HG03025 (cell line): ENCODE results near the gene FARS2.
"Not testable (repeated sequence)": the region's sequence is repeated elsewhere in the genome, so short reads cannot be mapped to it uniquely, and the experiment has no call there.

Experiments used
- ATAC-seq: cut with Tn5 transposase; IDR thresholded peaks from one replicate; pipeline ENCODE4 v1.9.1; 2021; ENCODE audit warnings: mild to moderate bottlenecking, moderate library complexity; ENCODE audit not compliant: unreplicated experiment, low FRiP score

Gene FARS2

GRCh38 chr6:5672581-5673011 lies 411.3 kb downstream of the FARS2 start:
- no peak for ATAC-seq

GRCh38 chr6:5673019-5673790 lies 411.9 kb downstream of the FARS2 start:
- ATAC-seq = no peak

GRCh38 chr6:5674141-5674540 lies 412.8 kb downstream of the FARS2 start:
- ATAC-seq = no peak

GRCh38 chr6:5674721-5675120 lies 413.4 kb downstream of the FARS2 start:
- no peak for ATAC-seq

GRCh38 chr6:5676701-5677100 lies 415.4 kb downstream of the FARS2 start:
- ATAC-seq = no peak

DNA sequence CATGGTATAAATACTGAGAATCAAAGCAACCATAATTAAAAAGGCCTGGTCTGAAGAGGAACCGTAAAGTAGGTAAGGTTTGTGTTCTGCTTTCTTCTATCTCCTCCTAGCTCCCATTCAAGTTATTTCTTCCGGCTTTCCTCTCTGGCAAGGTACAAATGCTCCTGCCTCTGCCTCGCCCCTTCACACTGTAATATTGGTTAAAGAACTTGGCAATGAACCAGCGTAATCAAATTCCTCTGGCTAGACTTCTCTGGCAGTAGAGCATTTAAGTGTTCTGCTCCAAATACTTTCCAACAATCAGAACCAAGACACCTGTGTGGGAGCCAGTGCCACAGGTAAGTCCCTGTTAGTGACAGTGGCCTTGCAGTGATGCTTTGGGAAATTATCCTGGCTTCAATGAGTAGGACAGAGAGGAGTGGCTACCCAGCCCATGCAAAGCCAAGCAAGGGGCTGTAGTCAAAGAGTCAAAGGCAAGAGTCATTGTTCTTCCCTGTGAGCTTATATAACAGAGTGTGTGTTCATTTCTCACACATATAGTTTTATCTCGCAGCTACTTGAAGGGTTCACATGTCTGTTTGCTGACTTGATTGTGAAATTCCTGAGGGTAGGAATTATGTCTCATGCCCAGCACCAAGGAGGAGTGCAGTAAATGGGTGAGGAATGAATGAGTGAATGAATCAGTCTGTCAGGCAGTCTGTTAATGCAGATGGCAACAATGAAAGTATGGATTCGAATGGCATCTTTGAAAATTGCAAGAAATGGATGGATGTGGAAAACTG lies 416.1 kb downstream of the FARS2 start:
- no peak for ATAC-seq

GRCh38 chr6:5679270-5679669 lies 418.0 kb downstream of the FARS2 start:
- no peak for ATAC-seq

DNA sequence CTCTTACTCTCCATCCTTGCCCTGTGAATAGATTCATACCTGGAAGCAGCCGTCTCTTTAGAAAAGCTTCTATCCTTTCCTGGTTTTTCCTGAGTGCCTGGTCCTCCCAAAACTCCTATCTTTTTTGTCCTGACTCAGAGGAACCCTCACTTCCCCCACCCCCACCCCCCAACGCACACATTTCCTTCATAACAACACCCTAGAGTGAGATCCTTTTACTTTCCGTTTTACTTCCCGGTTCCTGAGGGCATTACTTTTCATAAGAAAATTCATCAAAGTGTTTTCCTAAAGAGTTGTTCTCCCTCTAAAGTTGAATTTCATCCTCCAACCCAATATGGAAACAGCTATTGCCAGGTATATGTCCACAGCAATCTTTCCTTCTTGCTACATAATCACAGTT lies 418.4 kb downstream of the FARS2 start:
- no peak for ATAC-seq

GRCh38 chr6:5680095-5680494 lies 418.8 kb downstream of the FARS2 start:
- no peak for ATAC-seq

DNA sequence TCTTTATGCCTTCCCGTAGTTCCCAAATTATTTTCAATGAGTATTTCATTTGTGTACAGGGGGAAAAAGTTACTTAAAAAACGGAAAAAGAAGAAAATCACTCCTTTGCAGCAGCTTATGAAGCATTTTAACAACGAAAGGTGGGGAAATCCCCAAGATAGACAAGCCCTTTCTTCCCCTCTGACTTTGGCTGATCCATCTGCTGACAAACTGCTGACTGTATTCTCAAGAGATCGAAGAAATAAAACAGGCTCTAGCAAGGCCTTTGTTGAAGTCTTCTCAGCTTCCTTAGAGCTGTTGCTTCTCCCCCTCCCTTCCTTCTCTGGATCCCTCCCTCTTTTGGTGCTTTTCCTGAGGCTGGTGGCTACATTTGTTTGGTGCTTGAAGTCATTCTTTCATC lies 420.2 kb downstream of the FARS2 start:
- no peak for ATAC-seq

GRCh38 chr6:5682530-5682929 lies 421.2 kb downstream of the FARS2 start:
- no peak for ATAC-seq

DNA sequence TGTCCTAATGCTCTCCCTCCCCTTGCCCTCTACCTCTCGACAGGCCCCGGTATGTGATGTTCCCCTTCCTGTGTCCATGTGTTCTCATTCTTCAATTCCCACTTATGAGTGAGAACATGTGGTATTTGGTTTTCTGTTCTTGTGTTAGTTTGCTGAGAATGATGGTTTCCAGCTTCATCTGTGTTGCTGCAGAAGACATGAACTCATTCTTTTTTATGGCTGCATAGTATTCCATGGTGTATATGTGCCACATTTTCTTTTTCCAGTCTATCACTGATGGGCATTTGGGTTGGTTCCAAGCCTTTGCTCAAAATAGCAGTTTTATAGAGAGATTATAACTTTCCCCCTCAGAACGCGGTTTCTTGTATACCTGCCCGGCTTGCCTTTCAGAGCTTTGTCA lies 422.4 kb downstream of the FARS2 start:
- not testable (repeated sequence) for ATAC-seq

DNA sequence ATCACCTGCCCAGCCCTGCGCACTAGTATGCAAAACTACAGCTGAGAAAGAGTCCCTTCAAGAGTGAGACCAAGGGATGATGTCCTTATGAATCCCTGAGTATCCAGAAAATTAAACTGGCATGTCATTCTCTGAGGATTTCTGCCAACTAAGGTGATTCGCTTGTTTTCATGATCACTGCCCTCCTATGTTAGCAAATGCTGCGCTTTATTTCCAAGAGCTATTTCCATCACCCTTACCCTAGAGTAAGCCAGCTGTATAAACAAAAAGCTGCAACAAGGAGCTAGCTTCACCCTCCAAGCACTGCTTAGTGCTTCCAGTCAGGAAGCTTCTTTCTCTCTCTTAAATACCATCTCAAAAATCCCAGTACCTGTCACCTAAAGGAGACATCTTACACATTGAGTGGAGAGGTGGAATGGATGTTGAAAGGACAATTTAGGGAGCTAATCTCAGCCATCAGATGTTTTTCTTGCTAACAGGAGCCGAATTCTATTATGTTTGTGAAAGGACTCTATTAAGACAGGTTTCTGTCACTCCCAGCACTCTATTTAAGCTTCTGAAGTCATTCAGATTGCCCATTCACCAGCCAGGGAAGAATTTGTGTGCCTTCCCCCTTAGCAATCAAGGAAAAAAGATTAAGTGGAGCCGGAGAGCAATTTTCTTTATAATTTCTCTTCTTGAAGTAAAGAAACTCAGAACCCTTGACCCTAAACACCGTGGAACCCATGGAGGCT lies 423.2 kb downstream of the FARS2 start:
- no peak for ATAC-seq

DNA sequence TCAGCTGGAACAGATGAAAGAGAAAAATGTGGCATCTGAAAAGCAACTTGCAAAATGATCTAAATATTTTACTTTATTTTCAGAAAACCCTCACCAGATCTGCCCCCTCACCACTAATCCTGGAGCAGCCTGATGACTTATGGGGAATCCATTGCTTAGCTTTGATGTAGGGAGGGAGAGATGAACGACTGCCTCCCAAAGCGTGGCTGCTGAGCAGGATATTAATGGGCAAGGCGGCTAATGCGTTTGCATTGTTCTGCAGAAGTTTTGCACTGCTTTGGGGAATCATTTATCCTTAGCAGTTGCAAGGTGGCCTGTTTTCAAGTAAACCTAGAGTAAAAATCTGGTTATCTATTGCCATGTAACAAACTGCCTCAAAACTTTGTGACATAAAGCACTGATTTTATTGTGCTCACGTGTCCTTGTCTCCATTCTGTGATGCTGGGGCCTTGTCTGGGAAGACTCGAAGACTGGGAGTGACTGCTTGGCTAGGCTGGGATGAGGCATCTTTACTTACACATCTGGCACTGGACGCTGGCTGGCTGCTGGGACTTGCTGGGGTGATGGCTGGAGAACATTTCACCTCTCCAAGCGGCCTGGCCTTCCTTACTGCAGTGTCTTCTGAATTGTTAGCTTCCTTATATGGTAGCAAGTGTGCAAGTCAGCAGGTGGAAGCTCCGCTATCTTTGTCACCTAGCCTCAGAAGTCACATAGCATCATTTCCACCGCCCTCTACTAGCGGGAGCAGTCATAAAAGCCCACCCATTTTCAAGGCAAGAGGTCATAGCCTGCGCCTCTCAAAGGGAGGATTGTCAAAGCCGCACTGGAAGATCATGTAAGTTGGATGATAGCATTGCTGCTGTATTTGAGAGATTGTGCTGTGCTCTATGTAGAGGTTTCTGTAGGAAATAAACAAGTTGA lies 432.2 kb downstream of the FARS2 start:
- no peak for ATAC-seq

GRCh38 chr6:5695260-5696245 lies 434.2 kb downstream of the FARS2 start:
- ATAC-seq = no peak

GRCh38 chr6:5697508-5697907 lies 436.2 kb downstream of the FARS2 start:
- no peak for ATAC-seq

- ATAC-seq = no peak
These were observed 437.0 kb downstream of the FARS2 start for GRCh38 chr6:5698318-5698717.

- ATAC-seq = not testable (repeated sequence)
These were observed 437.8 kb downstream of the FARS2 start for GRCh38 chr6:5699064-5699463.

- ATAC-seq = no peak
These were observed 439.9 kb downstream of the FARS2 start for GRCh38 chr6:5701174-5701573.
